Motor neuron (in vitro differentiated cells): Measurements from ENCODE around the gene OSBPL2. TPM values are rescaled to one million over a fixed set of nuclear protein-coding genes. Genes with fewer than 3 reads are reported as not detected.

Experiments
- ATAC-seq, 8 experiments: fragments of 200-7000 bp; cut with Tn5 transposase; replicated peaks in 6 of 8; 2 replicates each; pipeline ENCODE4 v1.8.0; 2021; ENCODE audit warnings: mild to moderate bottlenecking in 8 of 8, moderate library complexity in 8 of 8
- H3K27ac ChIP-seq, 2 donors: fragments of 250-450 bp; sonication (Bioruptor Pico); 2 replicates each; pipeline ENCODE4 v1.9.0; 2021; ENCODE audit warnings: antibody characterized with exemption in 2 of 2, mild to moderate bottlenecking in 2 of 2, moderate library complexity in 1 of 2
- H3K4me1 ChIP-seq, 2 donors: fragments of 250-450 bp; sonication (Bioruptor Pico); replicated peaks in 1 of 2; 2 replicates each; pipeline ENCODE4 v1.6.1; 2021; ENCODE audit warnings: antibody characterized with exemption in 2 of 2, mild to moderate bottlenecking in 2 of 2, moderate library complexity in 1 of 2
- H3K4me3 ChIP-seq, 5 donors: fragments of 250-450 bp; sonication (Bioruptor Pico); 2 replicates each; pipeline ENCODE4 v1.9.0; 2021; ENCODE audit warnings: antibody characterized with exemption in 5 of 5, mild to moderate bottlenecking in 5 of 5, moderate library complexity in 4 of 5
- WGBS, 10 experiments: fragments of 450-650 bp; shearing (Covaris generic); methylation state at CpG; one replicate each; pipeline ENCODE4 v1.0.0; 2022; 5-methylcytosine and 5-hydroxymethylcytosine counted together
- in situ Hi-C, 9 experiments: fragments of 400-800 bp; cut with MboI; loops; one replicate each; pipeline ENCODE4 v1.15.0; 2021; ENCODE audit warnings: low sequenced_read_pairs in 9 of 9, low pct_unique_long_range_greater_than_20kb in 2 of 9; ENCODE audit not compliant: unreplicated experiment in 9 of 9
- total RNA-seq, 8 experiments: library from RNA; unstranded; fragments of 300-600 nt; gene quantifications; 2 replicates each; pipeline versions ENCODE4 v1.2.3 to v1.2.4, GENCODE V29; 2022

OSBPL2 gene
- total RNA-seq, 8 experiments from 2014 or later: 22.4 to 33.4 (median 26.6) TPM

DNA sequence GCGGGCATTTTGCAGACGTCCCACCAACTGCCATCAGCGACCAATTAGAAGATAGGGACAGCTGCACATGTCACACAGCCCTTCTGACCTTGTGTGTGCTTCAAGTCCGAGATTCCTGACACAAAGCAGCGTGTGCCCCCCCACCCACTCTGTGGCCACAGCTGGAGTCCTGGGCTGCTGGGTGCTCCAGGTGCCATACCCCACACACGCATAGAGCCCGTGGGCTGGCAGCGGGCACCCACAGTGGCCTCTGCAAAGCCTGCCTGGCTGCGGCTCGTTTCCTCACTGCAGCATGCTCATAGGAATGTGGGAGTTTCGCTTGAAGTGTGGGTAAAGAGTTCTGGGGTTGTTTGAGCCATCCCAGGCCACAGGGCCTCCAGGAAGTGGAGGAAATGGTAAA, 62.0 kb downstream of the OSBPL2 start:
- in situ Hi-C loops: loop anchor here in 1 of 9 experiments (10.0 kb wide), 1 partner anchor 84 kb away; the partner anchor contains the start of gene RPS21
- Histone ChIP-seq H3K27ac (no peak overlapping the region), H3K4me3 (no peak overlapping the region), H3K4me1 (peaks cover 9 to 12% of the 10 kb centered on the region in 2 donors)
- ATAC-seq: no peak
- 50 to 100% (median 80%) methylated on average over 1 to 11 of the region's 11 CpGs; no CpG with 5 or more reads in 5 of the 10 experiments for WGBS, 10 experiments

DNA sequence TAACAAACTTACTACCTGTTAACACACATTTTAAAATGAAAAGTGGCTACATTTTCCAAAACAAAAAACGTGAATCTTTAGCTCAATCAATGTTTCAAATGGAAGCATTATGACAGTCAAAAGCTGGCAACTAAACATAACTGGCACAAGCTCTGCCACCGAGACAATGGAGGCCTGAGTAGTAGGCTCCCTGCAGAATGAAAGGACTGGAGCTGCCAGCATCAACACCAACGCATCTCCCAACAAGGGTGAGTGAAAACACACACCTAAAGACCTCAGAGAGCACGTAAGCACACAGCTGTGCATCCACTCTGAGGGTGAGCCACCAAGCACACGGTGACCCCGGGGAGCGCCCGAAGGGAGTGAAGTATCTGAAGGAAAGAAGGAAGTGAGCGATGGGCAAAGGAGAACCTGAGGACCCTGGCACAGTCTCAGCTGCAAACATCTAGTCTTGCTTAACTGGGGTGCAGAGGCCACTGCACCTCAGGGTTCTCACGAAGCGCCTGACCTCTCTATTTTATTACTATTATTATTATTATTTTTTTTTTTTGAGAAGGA, 62.9 kb downstream of the OSBPL2 start:
- no peak overlapping the region for H3K4me3 ChIP-seq
- in situ Hi-C loops: loop anchor here in 1 of 9 experiments (10.0 kb wide), 1 partner anchor 84 kb away; the partner anchor contains the start of gene RPS21
- WGBS, 10 experiments: 0 to 100% (median 81%) methylated on average over 1 to 8 of the region's 11 CpGs

DNA sequence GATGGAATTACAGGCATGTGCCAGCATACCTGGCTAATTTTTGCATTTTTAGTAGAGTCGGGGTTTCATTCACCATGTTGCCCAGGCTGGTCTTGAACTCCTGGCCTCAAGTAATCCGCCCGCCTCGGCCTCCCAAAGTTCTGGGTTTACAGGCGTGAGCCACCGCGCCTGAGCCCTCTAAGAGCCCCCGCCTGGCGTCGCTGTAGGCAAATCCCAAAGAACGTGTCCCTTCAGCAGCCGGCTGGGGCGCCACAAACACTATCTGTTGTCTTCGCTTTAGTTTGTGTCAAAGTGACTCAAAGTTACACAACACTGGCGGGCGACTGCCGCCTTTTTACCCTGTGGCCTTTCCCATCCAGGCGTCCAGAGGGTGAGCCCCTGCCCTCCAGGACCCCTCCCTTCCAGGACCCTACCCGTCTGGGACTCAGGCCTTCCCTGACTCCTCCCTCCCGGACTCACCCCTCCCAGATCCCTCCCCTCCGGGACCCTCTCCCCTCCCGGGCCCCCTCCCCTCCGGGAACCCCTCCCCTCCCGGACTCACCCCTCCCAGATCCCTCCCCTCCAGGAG, 63.5 kb downstream of the OSBPL2 start:
- ATAC-seq: peak; percentile 27 to 57 (median 48)
- 0 to 20% (median 0%) methylated on average over 1 to 16 of the region's 24 CpGs; no CpG with 5 or more reads in 6 of the 10 experiments for WGBS, 10 experiments
- Histone ChIP-seq H3K4me1 (peaks cover 9 to 12% of the 10 kb centered on the region in 2 donors), H3K4me3 (peak overlapping the region; percentile 42 to 93 (median 84)), H3K27ac (peak overlapping the region; percentile 36 to 90)
- in situ Hi-C loops: loop anchor here in 1 of 9 experiments (10.0 kb wide), 1 partner anchor 83 kb away; the partner anchor contains the start of gene RPS21

More for the DNA sequence above, 62.9 kb downstream of the OSBPL2 start:
- Histone ChIP-seq H3K4me1 (peaks cover 9 to 12% of the 10 kb centered on the region in 2 donors), H3K27ac (no peak overlapping the region)
- no peak for ATAC-seq

DNA sequence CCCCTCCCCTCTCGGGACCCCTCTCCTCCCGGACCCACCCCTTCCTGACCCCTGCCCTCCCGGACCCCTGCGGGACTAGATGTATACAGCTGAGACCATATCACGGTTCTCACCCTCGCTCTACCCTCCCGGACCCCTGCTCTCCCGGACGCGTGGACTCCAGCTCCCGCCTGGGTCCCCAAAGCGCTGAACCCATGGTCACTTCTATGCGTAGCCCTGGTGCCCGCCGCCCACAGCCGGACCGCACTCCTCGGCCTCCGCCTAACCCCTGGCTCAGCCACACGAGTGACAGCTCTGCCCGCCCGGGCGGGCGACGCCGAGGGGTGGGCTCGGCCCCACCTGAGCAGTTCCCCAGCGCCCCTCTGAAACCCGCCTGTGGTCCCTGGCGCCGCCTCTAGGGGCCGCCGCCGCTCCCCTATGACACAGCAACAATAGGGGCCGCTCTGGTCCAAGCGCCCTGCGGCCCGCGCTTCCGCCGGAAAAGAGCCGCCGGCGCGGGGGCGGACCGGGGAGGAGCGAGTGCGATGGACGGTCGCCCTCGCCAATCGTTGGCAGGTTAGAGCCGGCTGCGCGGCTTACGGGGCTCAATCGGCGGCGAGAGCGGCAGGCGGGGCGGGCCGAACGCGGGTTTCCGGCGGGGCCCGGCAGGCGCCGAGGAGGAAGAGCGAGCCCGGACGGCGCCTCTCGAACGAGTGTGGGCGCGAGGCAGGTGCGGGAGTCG, 64.2 kb downstream of the OSBPL2 start, which contains the start of gene ADRM1:
ADRM1 (plus strand) TSS at position 657 of the 721 bp plus-strand sequence. CDS start 572 bp downstream, outside the sequence.
- Histone ChIP-seq H3K27ac (peak within 1 kb of the TSS; percentile 87 to 90), H3K4me3 (peak within 1 kb of the TSS; percentile 71 to 93 (median 84)), H3K4me1 (peaks cover 9 to 12% of the 10 kb centered on the region in 2 donors)
- in situ Hi-C loops: loop anchor here in 1 of 9 experiments (10.0 kb wide), 1 partner anchor 82 kb away; the partner anchor contains the start of gene RPS21
- peak; percentile 72 to 91 (median 87) for ATAC-seq
- whole genome bisulfite sequencing, 10 experiments: 0% methylated on average over 6 of the region's 81 CpGs; no CpG with 5 or more reads in 9 of the 10 experiments

DNA sequence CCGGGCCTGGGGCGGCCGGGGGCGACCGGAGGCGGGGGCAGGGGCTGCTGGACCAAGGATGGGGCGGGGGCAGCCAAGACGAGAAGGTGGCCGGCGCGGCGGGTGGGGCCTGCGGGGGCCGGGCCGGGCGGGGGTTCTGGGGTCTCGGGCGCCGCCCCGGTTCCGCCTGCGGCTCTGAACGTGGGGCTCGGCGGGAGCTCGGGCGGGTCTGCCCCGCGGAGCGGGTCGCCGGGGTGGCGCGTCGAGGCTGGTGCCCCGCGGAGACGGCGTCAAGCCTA, 64.7 kb downstream of the OSBPL2 start:
- in situ Hi-C loops: loop anchor here in 1 of 9 experiments (10.0 kb wide), 1 partner anchor 82 kb away; the partner anchor contains the start of gene RPS21
- H3K27ac ChIP-seq: peak overlapping the region; percentile 80 to 89
- no CpG with 5 or more reads among the region's 39 CpGs for WGBS, 10 experiments

DNA sequence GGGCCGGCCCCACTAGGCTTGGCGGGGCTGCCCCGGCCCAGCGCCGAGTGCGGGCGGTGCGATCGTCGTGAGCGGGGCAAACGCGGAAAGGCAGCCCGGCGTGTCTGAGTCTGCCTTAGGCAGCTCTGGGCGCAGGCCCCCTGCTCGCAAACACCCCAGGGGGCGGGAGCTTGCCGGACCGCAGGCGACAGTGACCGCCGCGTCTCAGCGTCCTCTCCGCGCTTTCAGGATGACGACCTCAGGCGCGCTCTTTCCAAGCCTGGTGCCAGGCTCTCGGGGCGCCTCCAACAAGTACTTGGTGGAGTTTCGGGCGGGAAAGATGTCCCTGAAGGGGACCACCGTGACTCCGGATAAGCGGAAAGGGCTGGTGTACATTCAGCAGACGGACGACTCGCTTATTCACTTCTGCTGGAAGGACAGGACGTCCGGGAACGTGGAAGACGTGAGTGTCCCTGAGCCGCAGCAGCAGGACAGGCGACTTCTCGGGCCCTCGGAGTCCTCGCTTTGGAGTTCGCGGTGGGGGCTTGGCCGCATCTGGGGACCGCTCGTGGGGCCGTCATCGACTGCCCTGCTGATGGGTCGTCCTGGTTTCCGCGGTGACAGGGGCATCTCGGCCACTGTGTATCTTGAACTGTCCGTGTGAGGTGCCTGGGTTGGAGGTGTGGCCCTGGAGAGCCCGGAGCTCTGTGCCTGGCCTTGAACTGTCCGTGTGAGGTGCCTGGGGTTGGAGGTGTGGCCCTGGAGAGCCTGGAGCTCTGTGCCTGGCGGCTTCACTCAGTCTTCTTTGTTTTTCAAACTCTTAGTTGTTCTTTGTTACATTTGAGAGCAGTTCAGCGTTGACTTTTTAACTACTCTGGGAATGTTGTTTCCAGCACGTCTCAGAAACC, 65.3 kb downstream of the OSBPL2 start:
- Histone ChIP-seq H3K27ac (peak overlapping the region; percentile 80 to 89), H3K4me1 (peaks cover 9 to 12% of the 10 kb centered on the region in 2 donors), H3K4me3 (peak overlapping the region; percentile 71 to 93 (median 84))
- in situ Hi-C loops: loop anchor here in 1 of 9 experiments (10.0 kb wide), 1 partner anchor 81 kb away; the partner anchor contains the start of gene RPS21
- 0 to 20% (median 3%) methylated on average over 1 to 19 of the region's 66 CpGs; no CpG with 5 or more reads in 6 of the 10 experiments for WGBS, 10 experiments
- peak in 4 of 8 experiments; percentile 1 to 7 (median 6) for ATAC-seq

More for the DNA sequence above, 64.7 kb downstream of the OSBPL2 start:
- Histone ChIP-seq H3K4me1 (peaks cover 9 to 12% of the 10 kb centered on the region in 2 donors), H3K4me3 (peak overlapping the region; percentile 71 to 93 (median 84))
- ATAC-seq: peak in 4 of 8 experiments; percentile 0 to 1 (median 1)

DNA sequence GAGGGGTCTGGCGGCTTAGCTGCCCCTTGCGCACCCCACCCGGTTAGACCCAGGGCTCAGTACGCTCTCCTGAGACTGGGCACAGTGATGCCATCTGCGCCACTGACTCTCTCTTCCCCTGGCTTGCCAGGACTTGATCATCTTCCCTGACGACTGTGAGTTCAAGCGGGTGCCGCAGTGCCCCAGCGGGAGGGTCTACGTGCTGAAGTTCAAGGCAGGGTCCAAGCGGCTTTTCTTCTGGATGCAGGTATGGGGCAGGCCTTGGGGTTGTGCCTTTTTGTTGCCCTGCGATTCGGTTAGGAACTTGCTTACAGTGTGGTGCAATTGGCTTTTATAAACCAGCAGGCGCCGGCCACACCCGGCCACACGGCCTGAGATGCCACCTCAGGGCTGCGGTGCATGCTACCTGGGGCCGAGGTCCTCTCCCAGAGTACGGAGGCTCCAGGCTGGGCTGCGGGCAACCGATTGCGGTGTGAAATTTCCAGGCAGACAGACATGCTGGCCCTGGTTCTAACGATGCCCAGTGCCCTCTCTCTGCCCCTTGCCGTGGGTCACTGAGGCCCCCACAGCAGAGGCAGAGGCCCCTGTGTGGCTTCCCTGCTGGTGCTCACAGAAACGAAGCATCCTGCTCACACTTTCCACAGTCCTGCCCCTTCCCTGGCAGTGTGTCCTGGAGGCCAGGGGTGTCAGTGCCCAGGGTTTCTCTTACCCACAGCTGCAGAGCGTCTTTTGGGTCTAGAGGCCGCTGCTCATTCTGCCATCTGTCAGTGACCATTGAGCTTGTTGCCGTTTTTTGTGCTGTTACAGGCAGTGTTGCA, 66.2 kb downstream of the OSBPL2 start:
- in situ Hi-C loops: loop anchor here in 1 of 9 experiments (10.0 kb wide), 1 partner anchor 80 kb away; the partner anchor contains the start of gene RPS21
- H3K4me3 ChIP-seq: peak overlapping the region; percentile 71 to 93 (median 84)
- WGBS, 10 experiments: 57 to 83% (median 76%) methylated on average over 1 to 9 of the region's 29 CpGs; no CpG with 5 or more reads in 4 of the 10 experiments
- no peak for ATAC-seq
- peaks cover 9 to 12% of the 10 kb centered on the region in 2 donors for H3K4me1 ChIP-seq
- H3K27ac ChIP-seq: no peak overlapping the region

DNA sequence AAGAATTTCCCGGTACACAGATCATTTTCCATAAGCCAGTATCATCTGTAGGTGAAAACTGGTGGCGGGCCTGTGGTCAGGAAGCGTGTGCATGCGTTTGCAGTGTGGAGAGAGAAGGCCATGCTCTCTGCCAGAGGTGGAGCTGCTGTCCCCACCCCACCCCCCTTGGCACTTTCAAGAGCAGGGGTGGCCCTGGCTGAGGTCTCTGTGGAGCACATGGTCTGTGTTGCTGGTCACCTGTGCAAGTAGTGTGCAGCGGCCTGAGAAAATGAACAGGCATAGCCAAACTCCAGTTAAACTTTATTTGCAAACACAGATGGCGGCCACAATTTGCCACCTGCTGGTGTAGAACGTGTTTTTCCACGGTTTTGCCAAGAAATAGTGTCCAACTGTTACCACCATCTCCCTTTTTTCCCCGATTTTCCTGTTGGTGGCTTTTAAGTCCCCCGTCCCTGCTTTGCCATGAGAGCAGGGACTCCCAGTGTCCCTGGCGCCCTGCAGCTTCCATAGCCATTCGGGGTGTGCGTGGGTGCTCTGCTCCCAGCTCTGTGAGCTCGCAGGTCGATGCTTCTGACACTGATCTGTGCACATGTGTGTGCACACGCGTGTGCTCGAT, 66.9 kb downstream of the OSBPL2 start:
- H3K27ac ChIP-seq: no peak overlapping the region
- 20 to 100% (median 81%) methylated on average over 1 to 14 of the region's 18 CpGs; no CpG with 5 or more reads in 3 of the 10 experiments for WGBS, 10 experiments
- peaks cover 9 to 12% of the 10 kb centered on the region in 2 donors for H3K4me1 ChIP-seq
- no peak for ATAC-seq
- H3K4me3 ChIP-seq: no peak overlapping the region
- in situ Hi-C loops: loop anchor here in 1 of 9 experiments (10.0 kb wide), 1 partner anchor 80 kb away; the partner anchor contains the start of gene RPS21

DNA sequence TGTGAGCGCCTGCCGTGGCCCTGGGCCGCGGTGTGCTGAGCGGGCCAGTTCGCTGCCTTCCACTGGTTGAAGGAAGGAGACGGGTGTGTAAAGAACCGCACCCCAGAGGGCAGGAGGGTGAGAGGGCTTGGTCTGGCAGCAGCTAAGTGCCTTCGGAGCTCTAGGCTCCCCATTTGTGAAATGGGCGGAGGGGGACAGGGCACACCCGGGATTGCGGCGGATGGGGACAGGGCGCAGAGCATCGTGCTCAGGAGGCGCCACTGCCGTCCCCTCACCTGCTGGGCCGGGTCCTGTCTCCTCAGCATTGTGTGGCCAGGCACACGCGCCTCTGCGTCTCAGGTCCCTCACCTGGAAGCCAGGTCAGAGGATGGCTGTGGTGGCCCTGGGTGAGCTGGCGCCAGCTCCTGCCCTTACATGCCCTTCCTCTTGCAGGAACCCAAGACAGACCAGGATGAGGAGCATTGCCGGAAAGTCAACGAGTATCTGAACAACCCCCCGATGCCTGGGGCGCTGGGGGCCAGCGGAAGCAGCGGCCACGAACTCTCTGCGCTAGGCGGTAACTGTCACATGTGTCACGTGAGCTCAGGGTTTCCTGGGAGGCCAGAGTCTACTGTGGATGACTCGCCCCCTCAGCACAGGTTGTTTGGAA, 67.6 kb downstream of the OSBPL2 start:
- Histone ChIP-seq H3K4me1 (peaks cover 9 to 12% of the 10 kb centered on the region in 2 donors), H3K4me3 (no peak overlapping the region), H3K27ac (no peak overlapping the region)
- no peak for ATAC-seq
- in situ Hi-C loops: loop anchor here in 1 of 9 experiments (10.0 kb wide), 1 partner anchor 79 kb away; the partner anchor contains the start of gene RPS21
- WGBS, 10 experiments: 77 to 100% (median 95%) methylated on average over 1 to 11 of the region's 33 CpGs; no CpG with 5 or more reads in 5 of the 10 experiments

DNA sequence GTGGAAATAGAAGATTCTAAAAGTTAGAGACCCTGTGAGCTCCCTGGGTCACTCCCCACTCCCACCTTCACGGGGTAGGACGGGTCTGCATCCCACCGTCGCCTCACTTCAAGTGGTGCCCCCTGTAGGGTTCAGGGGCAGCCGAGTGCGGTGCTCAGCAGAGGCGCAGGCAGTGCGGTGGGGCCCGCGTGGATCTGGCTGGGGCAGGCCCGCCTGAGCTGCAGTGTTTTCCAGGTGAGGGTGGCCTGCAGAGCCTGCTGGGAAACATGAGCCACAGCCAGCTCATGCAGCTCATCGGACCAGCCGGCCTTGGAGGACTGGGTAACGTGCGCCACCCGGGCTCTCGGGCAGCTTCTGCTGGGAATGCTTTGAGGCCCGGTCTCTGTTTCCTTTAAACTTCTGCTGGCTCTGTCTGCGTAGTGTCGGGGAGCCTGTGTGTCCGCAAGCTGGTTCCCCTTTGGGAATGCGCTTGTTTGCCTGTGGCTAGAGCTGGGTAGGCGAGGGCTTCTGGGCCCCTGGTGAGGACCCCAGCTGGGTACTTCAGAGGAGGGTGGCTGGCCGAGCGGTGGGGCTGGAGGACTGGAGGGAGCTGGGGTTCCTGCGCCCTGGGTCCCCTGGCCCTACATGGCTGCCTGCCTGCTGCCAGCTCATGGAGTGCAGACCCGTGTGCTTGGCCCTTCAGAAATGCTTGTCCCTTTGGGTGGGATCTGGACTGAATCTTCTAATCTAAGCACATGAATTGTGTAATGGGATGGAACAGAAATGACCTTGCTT, 68.3 kb downstream of the OSBPL2 start:
- Histone ChIP-seq H3K4me3 (no peak overlapping the region), H3K27ac (no peak overlapping the region), H3K4me1 (peaks cover 9 to 12% of the 10 kb centered on the region in 2 donors)
- in situ Hi-C loops: loop anchor here in 1 of 9 experiments (10.0 kb wide), 1 partner anchor 78 kb away; the partner anchor contains the start of gene RPS21
- no peak for ATAC-seq
- 100% methylated on average over 4 to 7 of the region's 27 CpGs; no CpG with 5 or more reads in 6 of the 10 experiments for WGBS, 10 experiments
